H1 (cell line): ENCODE measurements around the gene SEC63. TPM values are rescaled to one million over a fixed set of nuclear protein-coding genes. Genes with fewer than 3 reads are reported as not detected.

Source experiments
- CTCF ChIA-PET: fragments of 300-600 bp; sonication (Branson Sonifier 250); formaldehyde crosslinking; loops from one replicate; lab custom pipeline; 2021; ENCODE audit not compliant: partially characterized antibody; lab: Charles Lee
- POLR2A ChIA-PET: fragments of 300-600 bp; sonication (Branson Sonifier 250); formaldehyde crosslinking; loops from one replicate; lab custom pipeline; 2021; ENCODE audit warnings: inconsistent platforms; ENCODE audit not compliant: partially characterized antibody; lab: Charles Lee
- DNase-seq, 2 experiments: peaks; one replicate each; pipeline versions ENCODE4 v3.0.0 to v3.0.0-alpha.2; 2010 to 2022; ENCODE audit warnings: low spot score in 2 of 2, low read depth in 1 of 2, mixed read lengths in 1 of 2
- FAIRE-seq: peaks from 2 replicates; lab custom pipeline; 2011; peaks lifted over from hg19 to GRCh38; lab: Jason Lieb, UNC
- H2AFZ ChIP-seq: 2 replicates; pipeline ENCODE4 v1.8.1; 2012; ENCODE audit warnings: low read length, inconsistent platforms
- H2AK5ac ChIP-seq: 2 replicates; pipeline ENCODE4 v1.6.1; 2013; ENCODE audit warnings: low read depth, low read length
- H2BK120ac ChIP-seq: replicated peaks from 2 replicates; pipeline ENCODE3; 2013; ENCODE audit warnings: low read depth, low read length, inconsistent platforms
- H2BK12ac ChIP-seq: 2 replicates; pipeline ENCODE4 v1.6.1; 2013; ENCODE audit warnings: low read depth, low read length
- H2BK15ac ChIP-seq: 2 replicates; pipeline ENCODE4 v1.6.1; 2013; ENCODE audit warnings: low read length
- H2BK20ac ChIP-seq: 2 replicates; pipeline ENCODE4 v1.6.1; 2013; ENCODE audit warnings: low read length
- H2BK5ac ChIP-seq: 2 replicates; pipeline ENCODE4 v1.6.1; 2013; ENCODE audit warnings: low read depth, low read length
- H3K14ac ChIP-seq: 2 replicates; pipeline ENCODE4 v1.6.1; 2013; ENCODE audit warnings: inconsistent platforms; ENCODE audit not compliant: insufficient read length
- H3K18ac ChIP-seq: 2 replicates; pipeline ENCODE4 v1.6.1; 2013; ENCODE audit warnings: low read length; ENCODE audit errors: extremely low read depth
- H3K23ac ChIP-seq: 2 replicates; pipeline ENCODE4 v1.6.1; 2013; ENCODE audit warnings: inconsistent platforms; ENCODE audit not compliant: insufficient read length
- H3K23me2 ChIP-seq: 2 replicates; pipeline ENCODE4 v1.6.1; 2013; ENCODE audit warnings: low read depth, low read length
- H3K27ac ChIP-seq: 2 replicates; pipeline ENCODE4 v1.6.1; 2011; ENCODE audit warnings: low read depth, low read length, inconsistent platforms
- H3K27me3 ChIP-seq, 4 experiments: replicated peaks in 1 of 4; 1 replicate in 1 of 4; 2 replicates in 3 of 4; pipeline versions ENCODE4 v1.6.1 to v1.8.1; 2011 to 2013; ENCODE audit warnings: low read length in 3 of 4, mild to moderate bottlenecking in 3 of 4, inconsistent platforms in 2 of 4, mixed read lengths in 2 of 4, moderate library complexity in 1 of 4; ENCODE audit not compliant: control insufficient read depth in 3 of 4, insufficient read depth in 3 of 4; ENCODE audit errors: extremely low read depth in 1 of 4
- H3K36me3 ChIP-seq, 4 experiments: 2 replicates each; pipeline versions ENCODE4 v1.6.1 to v1.8.1; 2011 to 2013; ENCODE audit warnings: mild to moderate bottlenecking in 4 of 4, low read length in 3 of 4, moderate library complexity in 2 of 4, control low read depth in 1 of 4, inconsistent platforms in 1 of 4; ENCODE audit not compliant: insufficient read depth in 4 of 4, control insufficient read depth in 2 of 4
- H3K4ac ChIP-seq: replicated peaks from 2 replicates; pipeline ENCODE3; 2013; ENCODE audit warnings: low read length, low read depth, mixed read lengths, inconsistent platforms; ENCODE audit not compliant: insufficient read length
- H3K4me1 ChIP-seq, 4 experiments: replicated peaks in 1 of 4; 1 replicate in 1 of 4; 2 replicates in 3 of 4; pipeline versions ENCODE4 v1.6.1 to v1.8.1; 2011 to 2013; ENCODE audit warnings: low read length in 3 of 4, inconsistent platforms in 2 of 4, mixed read lengths in 1 of 4; ENCODE audit not compliant: insufficient read depth in 4 of 4, control insufficient read depth in 3 of 4
- H3K4me2 ChIP-seq, 2 experiments: 2 replicates each; pipeline versions ENCODE4 v1.6.1 to v1.8.1; 2011 to 2013; ENCODE audit warnings: low read depth in 2 of 2, low read length in 2 of 2, control low read depth in 1 of 2, inconsistent platforms in 1 of 2, mild to moderate bottlenecking in 1 of 2; ENCODE audit not compliant: insufficient read depth in 1 of 2
- H3K4me3 ChIP-seq, 4 experiments: fragments of 200-600, 300-600 bp in 1 of 4; sonication (generic), shearing (Covaris generic), sonication (Bioruptor Twin) in 1 of 4; 2 replicates each; pipeline versions ENCODE4 v1.5.1 to v1.8.1; 2011 to 2016; ENCODE audit warnings: low read length in 4 of 4, low read depth in 3 of 4, control low read depth in 2 of 4, inconsistent platforms in 2 of 4, mild to moderate bottlenecking in 2 of 4, mixed read lengths in 1 of 4, moderate library complexity in 1 of 4; ENCODE audit not compliant: insufficient read depth in 2 of 4; ENCODE audit errors: extremely low read depth in 1 of 4
- H3K56ac ChIP-seq: replicated peaks from 2 replicates; pipeline ENCODE3; 2013; ENCODE audit warnings: low read depth, mild to moderate bottlenecking, mixed read lengths, low read length, inconsistent platforms; ENCODE audit not compliant: insufficient read length
- H3K79me1 ChIP-seq: 2 replicates; pipeline ENCODE4 v1.6.1; 2013; ENCODE audit warnings: low read depth, low read length, control low read depth
- H3K79me2 ChIP-seq, 2 experiments: 2 replicates each; pipeline versions ENCODE4 v1.6.1 to v1.8.1; 2012 to 2013; ENCODE audit warnings: low read length in 2 of 2, mild to moderate bottlenecking in 2 of 2, inconsistent platforms in 1 of 2; ENCODE audit not compliant: insufficient read depth in 2 of 2, control insufficient read depth in 1 of 2
- H3K9ac ChIP-seq, 4 experiments: replicated peaks in 1 of 4; 1 replicate in 1 of 4; 2 replicates in 3 of 4; pipeline versions ENCODE4 v1.6.1 to v1.8.1; 2011 to 2013; ENCODE audit warnings: low read depth in 3 of 4, low read length in 3 of 4, control low read depth in 2 of 4, mild to moderate bottlenecking in 2 of 4, moderate library complexity in 2 of 4, inconsistent platforms in 1 of 4; ENCODE audit errors: extremely low read depth in 1 of 4
- H3K9me3 ChIP-seq, 2 experiments: 2 replicates each; pipeline versions ENCODE4 v1.6.1 to v1.8.1; 2012 to 2013; ENCODE audit warnings: mild to moderate bottlenecking in 2 of 2, moderate library complexity in 2 of 2, control low read depth in 1 of 2, inconsistent platforms in 1 of 2, low read depth in 1 of 2, low read length in 1 of 2, mixed read lengths in 1 of 2; ENCODE audit not compliant: insufficient read depth in 2 of 2
- H4K20me1 ChIP-seq, 2 experiments: replicated peaks in 1 of 2; 2 replicates each; pipeline versions ENCODE3 to v1.8.1; 2011 to 2013; ENCODE audit warnings: inconsistent platforms in 2 of 2, low read length in 2 of 2, mild to moderate bottlenecking in 1 of 2; ENCODE audit not compliant: insufficient read depth in 2 of 2, control insufficient read depth in 1 of 2
- H4K5ac ChIP-seq: 2 replicates; pipeline ENCODE4 v1.6.1; 2013; ENCODE audit warnings: low read length, low read depth, mixed read lengths, inconsistent platforms; ENCODE audit not compliant: insufficient read length
- H4K8ac ChIP-seq: 2 replicates; pipeline ENCODE4 v1.8.0; 2013; ENCODE audit warnings: mild to moderate bottlenecking, moderate library complexity, low read length, inconsistent platforms; ENCODE audit not compliant: insufficient read depth; ENCODE audit errors: extremely low read depth
- H4K91ac ChIP-seq: replicated peaks from 2 replicates; pipeline ENCODE3; 2013; ENCODE audit warnings: low read length, mixed read lengths, inconsistent platforms; ENCODE audit not compliant: insufficient read length
- CHD1 ChIP-seq: IDR thresholded peaks from 2 replicates; pipeline ENCODE4 v1.6.1; 2012; ENCODE audit warnings: low read depth, low read length, improper control_type of control experiment
- CTBP2 ChIP-seq: IDR thresholded peaks from 2 replicates; pipeline ENCODE4 v1.7.0; 2011; ENCODE audit warnings: borderline replicate concordance, mild to moderate bottlenecking, moderate library complexity, mixed read lengths, low read length; ENCODE audit not compliant: insufficient read depth, insufficient read length
- KDM1A ChIP-seq: fragments of 200-600, 300-600 bp; sonication (generic); IDR thresholded peaks from 2 replicates; pipeline ENCODE4 v1.7.1; 2016; ENCODE audit warnings: mild to moderate bottlenecking, low read length, borderline replicate concordance
- KDM5A ChIP-seq: fragments of 200-600 bp; IDR thresholded peaks from 2 replicates; pipeline ENCODE4 v1.7.1; 2012; ENCODE audit warnings: mild to moderate bottlenecking, low read length, inconsistent platforms, mixed read lengths
- NANOG ChIP-seq: IDR thresholded peaks from 2 replicates; pipeline ENCODE4 v1.6.1; 2011; ENCODE audit warnings: low read length, low read depth, mild to moderate bottlenecking, inconsistent platforms; ENCODE audit not compliant: insufficient read depth, poor library complexity, severe bottlenecking
- NRF1 ChIP-seq: IDR thresholded peaks from 2 replicates; pipeline ENCODE4 v1.6.1; 2011; ENCODE audit warnings: mild to moderate bottlenecking, low read depth, low read length, improper control_type of control experiment
- POLR2A ChIP-seq, 2 experiments: IDR thresholded peaks; 1 replicate in 1 of 2; 2 replicates in 1 of 2; pipeline ENCODE4 v1.6.1; 2011; ENCODE audit warnings: low read depth in 2 of 2, low read length in 2 of 2, mild to moderate bottlenecking in 2 of 2; ENCODE audit errors: control extremely low read depth in 1 of 2
- RNF2 ChIP-seq: fragments of 200-900, 300-1000 bp; sonication (generic); IDR thresholded peaks from 2 replicates; pipeline ENCODE4 v1.7.1; 2016; ENCODE audit warnings: borderline replicate concordance, low read depth, mild to moderate bottlenecking, antibody characterized with exemption, low read length; ENCODE audit not compliant: poor library complexity, severe bottlenecking; ENCODE audit errors: missing control alignments
- SAP30 ChIP-seq: fragments of 300-600 bp; sonication (generic); IDR thresholded peaks from 2 replicates; pipeline ENCODE4 v1.7.1; 2012; ENCODE audit warnings: low read length, moderate library complexity, mild to moderate bottlenecking, inconsistent platforms; ENCODE audit not compliant: insufficient read depth, insufficient replicate concordance
- SIX5 ChIP-seq: IDR thresholded peaks from 2 replicates; pipeline ENCODE4 v1.6.1; 2011; ENCODE audit warnings: mild to moderate bottlenecking, low read depth, low read length
- SP1 ChIP-seq: IDR thresholded peaks from 2 replicates; pipeline ENCODE4 v1.6.1; 2011; ENCODE audit warnings: low read depth, low read length
- SP2 ChIP-seq: IDR thresholded peaks from 2 replicates; pipeline ENCODE4 v1.6.1; 2012; ENCODE audit warnings: mild to moderate bottlenecking, low read length, inconsistent platforms
- SUZ12 ChIP-seq: fragments of 200-600 bp; sonication (generic); IDR thresholded peaks from 2 replicates; pipeline ENCODE4 v1.6.1; 2012; ENCODE audit warnings: mild to moderate bottlenecking, inconsistent platforms, low read length, moderate library complexity, mixed read lengths
- TAF7 ChIP-seq: optimal IDR thresholded peaks from 2 replicates; pipeline ENCODE3; 2011; ENCODE audit warnings: low read depth, mild to moderate bottlenecking, inconsistent platforms, low read length, moderate library complexity, borderline replicate concordance
- YY1 ChIP-seq: IDR thresholded peaks from 2 replicates; pipeline ENCODE4 v1.6.1; 2011; ENCODE audit warnings: low read depth, mild to moderate bottlenecking, low read length
- WGBS, 2 experiments: shearing (Covaris generic) in 1 of 2; methylation state at CpG; one replicate each; pipeline versions ENCODE4 v1.1.6 to v1.1.7; 2013 to 2015; ENCODE audit warnings: low lambda C conversion rate in 2 of 2, mixed read lengths in 2 of 2, inconsistent platforms in 1 of 2, low coverage in 1 of 2, missing lambda C conversion rate in 1 of 2; ENCODE audit not compliant: insufficient replicate concordance in 2 of 2, insufficient coverage in 1 of 2, insufficient read length in 1 of 2; ENCODE audit errors: extremely low coverage in 1 of 2, missing lambda C conversion rate in 1 of 2; 5-methylcytosine and 5-hydroxymethylcytosine counted together
- polyA plus RNA-seq, 7 experiments: library from polyadenylated mRNA; depleted of rRNA in 3 of 7; stranded (reverse) in 5 of 7; unstranded in 2 of 7; fragments of >200 nt in 5 of 7; fragments of 200-250 nt in 2 of 7; gene quantifications; 1 replicate in 5 of 7; 2 replicates in 1 of 7; 4 replicates in 1 of 7; pipeline versions ENCODE4 v1.2.1 to v1.2.3, GENCODE V29; 2011 to 2013; ENCODE audit warnings: missing spikeins in 2 of 7, mixed read lengths in 2 of 7
- total RNA-seq: library from RNA; stranded (reverse); fragmentation: NEBNext Ultra II Directional; extraction: Animal tissue kit (Norgen Biotek cat#: 25700); gene quantifications from 2 replicates; pipeline ENCODE4 v1.2.1, GENCODE V29; 2021

SEC63 gene
- total and polyA plus RNA-seq, 2 of the 8 experiments (the other 6 are each of a cell fraction or from before 2014, with no cell fraction given) = 17.3 to 121 TPM

GRCh38 chr6:107973594-107973993 lies 15.6 kb upstream of the SEC63 start:
- Histone ChIP-seq H3K56ac (no peak overlapping the region), H4K8ac (no peak overlapping the region), H2BK20ac (no peak overlapping the region), H3K4me3 (no peak overlapping the region), H3K4me1 (peaks cover 0 to 3% (median 1%) of the 10 kb centered on the region in 4 experiments; a peak in 1 of 7 replicates), H2BK5ac (no peak overlapping the region), H2BK120ac (no peak overlapping the region), H3K27me3 (no peaks in the 10 kb centered on the region), H4K5ac (no peak overlapping the region), H2BK15ac (no peak overlapping the region), H3K18ac (no peak overlapping the region), H3K14ac (no peak overlapping the region), H4K20me1 (no peaks in the 10 kb centered on the region), H3K23me2 (no peaks in the 10 kb centered on the region; the same call in 1 of the 2 replicates), H3K9ac (no peak overlapping the region), H2AK5ac (no peak overlapping the region), H4K91ac (no peak overlapping the region), H3K27ac (no peak overlapping the region), H3K79me2 (no peaks in the 10 kb centered on the region), H3K23ac (no peak overlapping the region), H3K4ac (no peak overlapping the region), H3K4me2 (no peak overlapping the region), H3K79me1 (no peaks in the 10 kb centered on the region), H2BK12ac (no peak overlapping the region), H2AFZ (no peak overlapping the region), H3K9me3 (no peaks in the 10 kb centered on the region), H3K36me3 (no peaks in the 10 kb centered on the region)
- POLR2A ChIA-PET = interaction anchor here (1.2 kb wide), 1 partner anchor 9 kb away, joined by 4 read pairs; no protein-coding TSS in a partner anchor
- 72% methylated on average over 4 of the region's 4 CpGs; no CpG with 5 or more reads in 1 of the 2 experiments for WGBS, 2 experiments
- no peak for FAIRE-seq
- no peak for DNase-seq
- CTCF ChIA-PET = interaction anchor here (0.5 to 3.3 kb wide), 4 partner anchors 71 to 141 kb away, joined by 3 to 23 read pairs (median 4); no protein-coding TSS in a partner anchor
- TF ChIP-seq SP1 = no peak
- no peak for TF ChIP-seq RNF2
- TF ChIP-seq CHD1 = no peak
- no peak for TF ChIP-seq SAP30
- TF ChIP-seq TAF7 = no peak
- TF ChIP-seq SP2 = no peak
- no peak for TF ChIP-seq KDM5A
- no peak for TF ChIP-seq POLR2A (IDR thresholded peaks at IDR 0.05; ENCODE audit: control extremely low read depth in 1 of 2, low read depth in 2 of 2, low read length in 2 of 2)
- no peak for TF ChIP-seq SIX5
- TF ChIP-seq NANOG = no peak
- TF ChIP-seq KDM1A = no peak
- no peak for TF ChIP-seq SUZ12
- no peak for TF ChIP-seq YY1
- TF ChIP-seq NRF1 = no peak
- no peak for TF ChIP-seq CTBP2
